ENCODE measurements around the gene MATR3. TPM values are rescaled to one million over a fixed set of nuclear protein-coding genes. Genes with fewer than 3 reads are reported as not detected.

Gene MATR3
- total RNA-seq, result 58.8 TPM

- DNase-seq (ENCODE audit: low spot score in 2 of 2), result peak; percentile 78 to 97
- Histone ChIP-seq H3K27ac (peak within 1 kb of the TSS; percentile 100), H3K4me3 (peak within 1 kb of the TSS; percentile 88 to 89), H3K36me3 (no peaks in the 10 kb centered on the region), H3K4me1 (peaks cover 13 to 30% of the 10 kb centered on the region in 2 donors), H3K9me3 (no peaks in the 10 kb centered on the region), H3K27me3 (no peaks in the 10 kb centered on the region)
- no peak for TF ChIP-seq CTCF (IDR thresholded peaks at IDR 0.05)
- intact Hi-C loops (cut with DNase I), result loop anchor here (1.0 to 10.0 kb wide), 5 partner anchors 19 to 271 kb away; partner anchors contain the start of genes PAIP2, SPATA24, STING1 and UBE2D2
Observed at GRCh38 chr5:139293507-139294373, at the start of gene MATR3. Gene MATR3, plus strand, starts transcription at chr5:139293740. Its CDS starts 13,676 bp downstream, at chr5:139307416.

- DNase-seq (ENCODE audit: low spot score in 2 of 2), result no peak
- Histone ChIP-seq H3K9me3 (no peaks in the 10 kb centered on the region), H3K4me3 (no peak overlapping the region), H3K4me1 (no peaks in the 10 kb centered on the region), H3K27ac (no peak overlapping the region), H3K27me3 (no peaks in the 10 kb centered on the region), H3K36me3 (no peaks in the 10 kb centered on the region)
- intact Hi-C loops (cut with DNase I), result no loop called here
- no peak for TF ChIP-seq CTCF (IDR thresholded peaks at IDR 0.05)
Observed at GRCh38 chr5:139245637-139246339, 47.8 kb upstream of the MATR3 start.

- Histone ChIP-seq H3K4me3 (no peak overlapping the region), H3K4me1 (no peaks in the 10 kb centered on the region), H3K27ac (no peak overlapping the region), H3K9me3 (no peaks in the 10 kb centered on the region), H3K36me3 (no peaks in the 10 kb centered on the region), H3K27me3 (no peaks in the 10 kb centered on the region)
- no peak for DNase-seq (ENCODE audit: low spot score in 2 of 2)
- no peak for TF ChIP-seq CTCF (IDR thresholded peaks at IDR 0.05)
- intact Hi-C loops (cut with DNase I), result no loop called here
Observed at GRCh38 chr5:139246394-139246793, 47.1 kb upstream of the MATR3 start.

GRCh38 chr5:139248826-139249453 is 44.6 kb upstream of the MATR3 start:
- Histone ChIP-seq H3K4me1 (no peaks in the 10 kb centered on the region), H3K27me3 (no peaks in the 10 kb centered on the region), H3K36me3 (no peaks in the 10 kb centered on the region), H3K4me3 (no peak overlapping the region), H3K27ac (no peak overlapping the region), H3K9me3 (no peaks in the 10 kb centered on the region)
- TF ChIP-seq CTCF (IDR thresholded peaks at IDR 0.05), result no peak
- intact Hi-C loops (cut with DNase I), result no loop called here
- DNase-seq (ENCODE audit: low spot score in 2 of 2), result no peak

- TF ChIP-seq CTCF (IDR thresholded peaks at IDR 0.05), result peak in 1 of 3 experiments; percentile 17
Observed at GRCh38 chr5:139251281-139251687, 42.3 kb upstream of the MATR3 start.

More at GRCh38 chr5:139251281-139251687, 42.3 kb upstream of the MATR3 start:
- intact Hi-C loops (cut with DNase I), result no loop called here
- Histone ChIP-seq H3K4me3 (no peak overlapping the region), H3K36me3 (no peaks in the 10 kb centered on the region), H3K27ac (no peak overlapping the region), H3K9me3 (no peaks in the 10 kb centered on the region), H3K27me3 (no peaks in the 10 kb centered on the region), H3K4me1 (no peaks in the 10 kb centered on the region)
- no peak for DNase-seq (ENCODE audit: low spot score in 2 of 2)

Measured in ascending aorta (tissue), 2 donors.